GM21528 (cell line): Measurements from ENCODE around the gene STAP2.

ENCODE experiments used
- ATAC-seq: cut with Tn5 transposase; IDR thresholded peaks from one replicate; pipeline ENCODE4 v1.9.1; 2021; ENCODE audit warnings: mild to moderate bottlenecking, moderate library complexity; ENCODE audit not compliant: unreplicated experiment, low FRiP score

STAP2 gene

DNA sequence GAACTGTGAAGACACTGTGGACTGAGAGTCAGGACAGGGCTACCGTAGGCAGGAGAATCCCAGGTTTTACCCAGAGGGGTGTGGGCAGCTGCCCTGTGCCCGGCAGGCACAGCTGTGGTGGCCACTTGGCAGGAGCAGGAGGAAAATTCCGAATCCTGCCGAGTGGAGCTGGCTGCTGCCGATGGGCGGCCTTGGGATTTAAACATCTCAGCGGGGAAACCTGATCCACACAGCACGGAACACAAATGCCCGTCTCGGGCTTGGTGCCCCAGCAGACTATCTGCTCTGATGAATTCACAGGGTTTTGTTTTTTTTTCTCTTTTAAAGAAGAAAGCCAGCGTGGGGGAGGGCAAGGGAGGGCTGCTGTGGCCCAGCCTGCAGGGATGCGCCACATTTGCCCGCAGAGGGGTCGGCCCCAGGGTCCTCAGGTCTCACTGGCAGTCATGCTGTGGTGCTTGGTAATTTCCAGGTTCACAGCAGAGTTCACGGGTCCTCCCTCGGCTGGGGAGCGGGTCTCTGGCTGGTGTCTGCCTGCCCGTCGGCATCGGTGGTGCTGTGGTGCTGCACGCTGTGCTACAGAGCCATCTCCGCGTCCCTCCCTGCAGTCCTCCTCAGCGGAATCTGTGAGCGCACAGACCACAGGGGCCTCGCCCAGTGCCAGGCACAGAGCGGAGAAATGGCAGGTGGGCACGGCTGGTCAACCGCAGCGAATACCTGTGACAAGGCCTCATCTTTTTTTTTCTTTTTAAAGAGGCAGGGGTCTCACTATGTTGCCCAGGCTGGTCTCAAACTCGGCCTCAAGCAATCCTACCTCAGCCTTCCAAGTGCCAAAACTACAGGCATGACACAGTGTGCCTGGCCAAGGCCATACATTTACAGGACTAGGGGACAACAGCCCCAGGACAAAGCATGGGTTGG lies 32.9 kb upstream of the STAP2 start:
- no peak for ATAC-seq

DNA sequence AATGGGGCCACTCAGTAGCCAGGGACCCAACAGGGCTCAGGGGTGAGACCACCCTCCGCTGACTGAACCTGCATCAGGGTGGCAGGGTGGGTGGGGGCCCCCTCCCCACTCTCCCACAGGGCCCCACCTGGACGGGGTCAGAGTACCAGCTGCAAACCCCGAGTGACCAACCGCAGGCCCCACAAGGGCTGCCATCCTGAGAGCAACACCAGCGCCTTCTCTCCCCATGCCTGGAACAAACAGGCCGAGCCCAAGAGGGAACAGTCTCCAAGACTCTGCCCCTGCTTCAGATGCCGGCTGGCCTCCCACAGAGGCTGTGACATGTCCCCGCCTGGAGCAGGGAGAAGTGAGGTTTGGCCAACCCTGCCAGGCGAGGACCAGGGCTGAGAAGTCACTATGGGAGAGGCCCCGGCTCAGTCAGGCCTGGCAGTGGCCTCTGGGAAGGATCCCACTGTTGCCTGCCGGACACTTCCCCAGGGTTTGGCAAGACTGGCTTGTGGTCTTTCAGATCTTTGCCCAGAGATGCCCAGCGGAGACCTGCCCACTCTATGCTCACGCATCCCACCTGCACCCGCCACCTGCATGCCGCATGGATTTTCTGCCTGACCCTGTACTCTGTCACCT lies 31.9 kb upstream of the STAP2 start:
- ATAC-seq = no peak

DNA sequence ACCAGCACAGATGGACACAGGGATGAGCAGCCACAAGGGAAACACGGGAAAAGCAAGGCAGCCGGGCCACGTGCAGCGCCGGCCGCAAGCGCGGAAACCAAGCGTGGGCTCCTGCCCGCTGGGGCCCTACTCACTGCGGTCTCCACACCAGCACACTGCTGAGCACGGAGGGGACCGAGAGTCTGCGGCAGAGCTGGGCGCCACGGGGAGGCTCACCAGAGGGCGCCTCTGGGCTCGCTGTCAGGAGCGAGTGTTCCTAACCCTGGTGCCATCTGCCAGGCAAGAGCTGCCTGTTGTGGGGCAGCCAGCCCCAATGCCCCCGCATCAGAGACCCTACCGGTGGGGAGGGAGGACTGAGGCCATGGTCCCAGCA lies 31.2 kb upstream of the STAP2 start:
- peak; percentile 33 for ATAC-seq

DNA sequence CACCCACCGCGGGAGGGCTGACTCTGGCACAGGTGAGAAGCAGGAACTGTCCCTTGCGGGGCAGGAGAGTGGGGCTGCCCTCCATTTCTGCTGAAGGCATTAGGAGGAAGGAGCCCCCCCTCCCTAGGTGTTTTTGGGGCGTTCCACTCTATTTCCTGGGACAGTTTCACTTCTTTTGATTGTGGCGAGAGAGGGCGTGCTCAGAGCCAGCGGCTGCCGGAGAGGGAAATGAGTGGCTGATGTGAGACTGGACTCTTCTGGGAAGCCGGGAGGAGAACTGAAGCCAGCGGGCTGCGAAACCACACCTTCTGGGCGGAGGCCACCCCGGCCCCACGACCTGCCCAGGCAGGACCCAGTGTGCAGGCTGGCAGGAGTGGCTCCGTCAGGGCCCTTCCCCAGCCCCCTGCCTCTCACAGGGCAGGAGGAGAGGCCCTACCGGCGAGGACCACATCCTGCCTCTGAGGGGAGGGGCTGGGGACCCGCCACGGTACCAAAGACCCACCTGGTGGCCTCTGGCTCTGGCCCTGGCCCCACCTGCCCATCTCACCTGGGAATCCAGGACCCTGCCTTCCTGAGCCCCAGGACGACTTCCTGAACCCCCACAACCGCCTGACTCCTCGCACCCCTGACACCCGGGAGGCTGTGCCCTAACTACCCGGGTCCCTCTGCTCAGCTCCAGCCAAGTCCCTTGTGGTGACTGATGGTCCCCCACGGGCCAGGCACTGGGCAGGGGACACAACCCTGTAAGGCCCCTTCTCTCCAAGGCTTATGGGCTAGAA lies 30.7 kb upstream of the STAP2 start:
- ATAC-seq = peak; percentile 50

DNA sequence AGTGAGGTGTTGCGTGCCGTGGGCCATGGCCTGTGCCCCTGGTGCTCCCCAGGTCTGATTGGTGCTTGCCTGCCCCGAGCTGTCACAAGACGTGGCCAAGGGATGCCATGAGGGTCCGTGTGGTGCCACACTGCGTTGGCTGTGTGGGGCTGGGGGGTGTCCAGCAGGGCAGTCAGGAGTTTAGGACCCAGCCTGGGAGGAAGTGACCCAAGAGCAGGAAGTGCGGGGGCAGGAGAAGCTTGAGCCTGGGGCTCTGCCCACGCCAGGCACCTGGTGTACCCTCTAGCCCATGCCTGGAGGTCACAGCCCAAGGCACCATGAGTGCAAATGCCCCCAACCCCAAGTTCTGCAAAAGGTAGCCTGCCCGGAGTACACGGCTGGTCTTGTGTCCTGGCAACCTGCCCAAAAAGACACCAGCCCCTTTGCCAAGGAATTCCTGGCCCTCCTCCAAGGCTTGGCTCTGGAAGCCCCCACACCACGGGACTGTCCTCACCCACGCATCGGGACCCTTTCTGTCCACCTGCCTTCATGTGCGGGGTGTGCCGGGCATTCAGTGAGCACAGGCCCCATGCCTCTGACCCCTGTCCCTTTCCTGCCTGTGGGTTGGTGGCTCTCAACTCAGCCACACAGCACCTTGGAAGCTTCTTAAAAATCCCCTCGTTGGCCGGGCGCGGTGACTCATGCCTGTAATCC lies 29.6 kb upstream of the STAP2 start:
- ATAC-seq = no peak

DNA sequence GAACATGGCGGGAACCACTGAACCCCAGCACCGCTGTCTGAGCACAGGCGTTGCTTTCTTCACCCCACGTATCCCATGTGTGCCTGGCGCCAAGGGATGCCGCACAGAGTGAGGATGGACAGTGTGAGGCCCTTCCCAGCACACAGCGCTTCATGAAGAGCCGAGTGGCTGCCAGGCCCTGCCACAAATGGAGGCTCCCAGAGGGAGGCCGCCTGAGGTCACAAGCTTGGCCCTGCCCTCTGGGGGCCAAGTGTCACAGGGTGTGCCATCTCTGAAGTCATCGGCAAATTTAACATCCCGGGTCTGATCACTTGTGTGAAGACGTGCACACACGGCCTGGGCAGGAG lies 29.1 kb upstream of the STAP2 start:
- ATAC-seq = no peak

DNA sequence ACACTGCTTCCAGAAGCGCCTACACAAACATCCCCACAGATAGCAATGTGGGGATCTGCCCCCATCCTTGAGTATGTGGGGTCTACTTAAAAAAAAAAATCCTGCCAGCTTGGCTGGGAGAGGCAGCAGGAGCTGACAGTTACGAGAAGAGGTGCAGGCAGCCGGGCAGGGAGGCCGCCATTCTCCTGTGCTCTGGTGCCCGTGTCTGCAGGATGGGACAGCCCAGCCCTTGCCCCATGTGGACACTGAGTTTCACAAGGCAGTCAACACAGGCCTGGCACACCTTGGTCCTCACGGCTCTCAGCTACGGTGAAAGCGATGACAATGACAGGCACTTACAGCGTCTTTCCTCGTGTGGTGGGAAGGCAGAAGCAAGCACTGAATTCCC lies 28.7 kb upstream of the STAP2 start:
- no peak for ATAC-seq

DNA sequence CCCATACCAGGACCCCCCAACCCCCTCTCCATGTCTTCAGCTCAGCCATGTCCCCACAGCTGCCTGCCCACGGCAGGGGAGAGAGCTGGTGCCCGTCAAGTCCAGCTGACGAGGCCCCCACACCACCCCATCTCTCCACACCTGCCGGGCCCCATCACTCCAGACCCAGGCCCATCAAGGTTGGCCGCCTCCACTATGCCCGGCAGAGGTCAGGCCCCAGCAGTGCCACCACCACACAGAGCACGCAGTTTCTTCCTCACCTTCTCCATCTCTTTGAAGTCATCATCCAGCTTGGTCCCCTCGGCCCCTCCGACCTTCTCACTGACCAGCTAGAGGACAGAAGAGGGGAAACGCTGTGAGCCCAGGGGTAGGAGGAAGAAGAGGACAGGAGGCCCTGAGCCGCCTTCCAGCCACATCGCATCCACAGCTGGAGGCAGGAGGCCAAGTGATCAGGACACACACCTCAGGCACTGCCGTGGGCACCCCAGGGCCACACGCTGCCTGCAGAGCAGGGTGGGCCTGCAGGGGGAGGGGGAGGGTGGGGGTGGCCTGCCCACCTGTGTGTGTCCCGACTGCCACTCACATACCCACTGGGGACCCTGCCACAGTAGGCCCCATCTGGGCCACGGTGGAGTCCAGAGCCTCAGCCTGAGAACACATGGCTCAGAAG lies 28.2 kb upstream of the STAP2 start:
- no peak for ATAC-seq

DNA sequence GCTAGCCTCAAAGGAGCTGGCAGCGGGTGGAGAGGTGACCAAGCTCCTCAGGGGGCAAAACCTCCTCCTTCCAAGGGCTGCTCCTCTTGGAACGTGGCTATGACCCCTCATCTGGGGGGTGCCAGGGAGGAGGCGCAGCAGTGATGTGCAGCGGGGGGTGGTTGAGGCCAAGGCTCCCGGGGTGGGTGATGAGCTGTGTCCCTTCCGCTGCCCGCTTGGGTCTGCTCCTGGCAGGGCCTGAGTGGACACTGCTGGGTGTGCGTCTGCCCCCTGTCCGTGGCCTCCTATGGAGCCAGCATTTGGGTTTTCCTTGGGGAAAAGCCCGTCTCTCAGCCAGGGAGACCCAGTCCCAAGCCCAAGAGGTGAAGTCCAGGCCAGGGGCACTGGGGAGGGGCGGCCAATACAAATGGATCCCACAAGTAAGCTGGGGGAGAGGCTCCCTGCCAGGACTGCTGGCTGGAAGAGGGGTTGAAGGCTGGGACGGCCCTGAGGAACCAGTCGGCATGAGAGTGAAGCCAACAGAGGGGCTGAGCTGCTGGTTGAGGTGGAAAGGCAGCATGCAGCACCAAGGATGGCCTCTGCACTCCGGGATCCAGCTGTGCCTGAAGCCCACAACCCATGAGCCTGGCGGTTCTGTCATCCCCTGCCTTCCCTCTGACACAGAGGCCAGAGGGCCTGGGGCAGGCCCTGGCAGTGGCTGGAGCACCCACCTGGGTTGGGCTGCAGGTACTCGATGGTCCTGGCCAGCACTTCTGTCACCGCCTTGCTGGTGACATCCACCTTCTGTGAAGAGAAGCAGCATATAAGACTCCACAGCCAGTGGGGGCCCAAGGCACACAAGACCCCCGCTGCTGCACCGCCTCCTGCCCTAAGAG lies 27.4 kb upstream of the STAP2 start:
- ATAC-seq = no peak

DNA sequence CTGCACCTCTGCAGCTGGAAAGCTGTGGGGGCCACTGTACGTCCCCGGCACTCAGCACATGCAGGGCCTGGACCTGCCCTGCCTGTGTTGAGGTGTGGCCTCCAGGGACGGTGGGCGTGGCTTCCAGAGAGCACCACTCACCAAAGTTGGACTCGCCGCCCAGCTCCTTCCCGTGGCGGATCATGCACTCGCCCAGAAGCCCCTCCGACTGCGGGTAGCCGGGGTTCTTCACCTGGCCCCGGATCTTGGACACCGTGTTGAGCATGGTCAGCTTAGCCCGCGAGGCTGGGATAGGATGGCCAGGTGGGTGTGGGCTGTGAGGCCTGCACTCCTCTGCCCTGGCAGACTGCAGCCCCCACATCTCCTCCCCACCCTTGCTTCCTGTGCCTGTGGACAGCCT lies 26.7 kb upstream of the STAP2 start:
- ATAC-seq = no peak

DNA sequence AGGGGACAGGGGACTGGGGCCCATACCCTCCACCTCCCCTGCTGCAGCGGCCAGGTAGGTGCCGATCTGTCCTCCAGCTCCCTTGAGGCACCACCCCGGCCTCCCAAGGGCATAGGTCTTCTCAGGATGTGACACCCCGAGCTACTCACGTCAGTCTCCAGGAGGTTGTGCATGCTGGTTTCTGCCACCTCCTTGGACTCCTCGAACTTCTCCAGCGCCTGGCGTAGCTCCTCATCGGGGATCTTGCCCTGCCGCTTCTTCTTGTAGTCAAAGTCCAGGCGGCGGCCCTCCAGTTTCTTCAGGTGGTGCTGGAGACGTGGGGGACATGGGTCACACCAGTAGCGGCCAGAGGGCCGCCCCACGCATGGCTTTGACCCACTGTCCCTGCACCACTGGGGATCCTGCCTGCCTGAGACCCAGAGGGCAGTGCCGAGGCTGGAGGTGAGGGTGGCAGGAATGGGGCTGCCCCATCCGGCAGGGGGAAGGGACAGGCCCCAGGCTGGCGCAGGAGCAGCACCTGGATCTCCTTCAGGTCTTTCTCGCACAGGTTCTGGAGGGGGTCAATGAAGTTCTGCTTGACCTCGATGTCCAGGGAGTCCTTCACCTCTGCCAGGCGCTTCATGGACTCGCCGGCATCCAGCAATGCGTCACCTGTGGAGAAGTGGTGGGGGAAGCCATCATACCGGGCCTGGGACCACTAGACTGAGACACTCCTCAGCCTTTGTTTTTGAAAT lies 25.1 kb upstream of the STAP2 start:
- no peak for ATAC-seq

DNA sequence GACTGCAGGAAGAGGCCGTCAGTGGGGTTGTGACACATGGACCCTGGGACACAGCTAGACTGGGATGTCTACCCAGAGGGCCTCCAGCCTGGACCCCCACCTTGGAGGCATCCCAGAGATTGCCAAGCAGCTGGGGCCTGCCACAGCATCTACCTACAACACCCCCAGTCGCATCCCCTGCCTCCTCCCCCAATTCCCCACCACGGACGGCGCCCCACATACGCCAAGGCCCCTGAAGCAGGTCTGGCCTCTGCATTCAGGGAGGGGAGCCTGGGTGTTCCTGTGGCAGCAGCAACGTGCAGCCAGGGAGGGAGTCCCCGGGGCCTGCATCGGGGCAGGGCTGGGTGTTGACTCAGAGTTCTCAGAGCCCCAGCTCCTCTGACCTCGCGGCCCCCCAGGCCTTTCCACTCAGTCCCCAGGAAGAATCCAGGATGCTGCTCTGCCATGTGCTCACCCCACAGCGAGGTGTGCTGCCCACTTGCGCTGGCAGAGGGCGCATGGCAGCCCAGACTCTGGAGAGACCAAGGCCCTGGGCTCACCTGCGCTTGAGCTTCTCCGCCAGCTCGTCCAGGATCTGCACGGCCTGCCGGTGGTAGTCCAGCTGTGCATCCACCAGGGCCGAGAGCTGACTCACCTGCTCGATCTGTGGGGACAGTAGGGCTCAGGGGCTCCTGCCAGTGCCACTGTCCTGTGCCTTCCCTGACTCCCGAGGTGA lies 24.4 kb upstream of the STAP2 start:
- no peak for ATAC-seq

DNA sequence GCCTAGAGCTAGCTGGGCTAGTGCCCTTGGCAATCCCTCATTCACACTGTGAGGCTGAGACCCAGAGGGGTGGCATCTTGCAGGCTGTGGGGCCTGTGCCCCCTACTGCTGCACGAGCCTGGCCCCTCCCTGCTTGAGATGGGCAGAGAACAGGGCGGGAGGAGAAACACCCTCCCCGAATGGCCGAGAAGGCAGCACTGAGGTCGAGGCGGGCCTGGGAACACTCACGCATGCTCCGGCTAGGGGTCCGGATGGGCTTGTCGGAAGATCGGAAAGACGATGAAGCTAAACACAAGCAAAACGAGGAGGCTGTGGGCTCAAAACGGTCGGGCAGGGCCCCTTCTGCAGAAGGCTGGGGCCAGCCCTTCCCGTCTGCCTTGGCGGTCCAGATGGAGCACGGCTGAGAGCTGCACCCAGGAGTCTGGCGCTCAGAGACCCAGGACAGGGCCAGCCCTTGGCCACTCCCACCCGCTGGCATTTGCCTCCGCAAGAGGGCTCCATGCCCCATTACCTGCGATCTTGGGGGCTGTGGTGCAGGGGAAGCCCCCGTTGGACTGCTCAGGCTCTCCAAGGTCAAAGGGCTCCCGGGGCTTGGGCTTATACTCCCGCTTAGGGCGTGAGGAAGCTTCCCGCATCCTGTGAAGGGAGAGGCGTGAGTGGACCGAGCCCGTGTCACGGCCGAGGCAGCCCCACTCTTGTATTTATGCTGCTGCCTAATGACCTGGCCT lies 23.6 kb upstream of the STAP2 start:
- ATAC-seq = no peak

DNA sequence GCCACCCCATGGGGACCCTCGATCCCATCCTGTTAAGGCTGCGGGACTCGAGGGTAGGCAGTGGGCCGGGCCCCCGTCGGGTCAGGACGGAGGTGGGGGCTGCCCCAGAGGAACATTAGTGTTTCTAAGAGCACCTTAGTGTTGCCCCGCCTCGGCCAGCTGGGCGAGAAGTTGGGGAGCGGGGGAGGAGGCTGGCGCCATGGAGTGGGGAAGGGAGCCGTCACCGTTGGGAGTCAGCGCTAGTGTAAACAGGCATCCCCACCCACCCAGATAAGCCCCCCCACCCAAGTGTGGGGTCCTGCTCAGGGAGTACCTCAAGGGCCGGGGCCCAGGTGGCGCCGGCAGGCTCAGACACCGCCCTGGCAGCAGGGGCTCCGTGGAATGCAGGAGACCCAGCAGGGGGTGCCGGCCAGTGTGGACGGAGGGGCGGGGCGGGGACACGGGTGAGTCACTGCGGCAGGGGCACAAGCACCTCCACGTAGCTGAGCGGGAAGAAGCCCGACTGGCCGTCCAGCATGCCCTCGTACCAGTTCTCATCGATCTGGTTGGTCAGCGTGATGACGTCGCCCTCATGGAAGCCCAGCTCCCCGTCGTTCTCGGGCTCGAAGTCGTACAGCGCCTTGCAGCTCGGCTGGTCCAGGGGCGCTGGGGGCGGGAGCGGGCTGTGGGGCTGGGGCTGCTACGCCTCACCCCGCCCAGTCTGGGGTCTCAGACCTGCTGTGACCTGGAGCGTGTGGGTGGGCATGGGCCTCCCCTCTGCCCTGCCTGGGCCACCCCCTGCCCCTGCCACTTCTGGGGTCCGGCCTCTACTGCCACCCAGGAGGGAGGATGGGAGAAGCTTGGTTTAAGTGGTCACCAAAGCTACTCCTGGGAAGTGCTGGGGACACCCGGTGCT lies 22.8 kb upstream of the STAP2 start:
- ATAC-seq = no peak

DNA sequence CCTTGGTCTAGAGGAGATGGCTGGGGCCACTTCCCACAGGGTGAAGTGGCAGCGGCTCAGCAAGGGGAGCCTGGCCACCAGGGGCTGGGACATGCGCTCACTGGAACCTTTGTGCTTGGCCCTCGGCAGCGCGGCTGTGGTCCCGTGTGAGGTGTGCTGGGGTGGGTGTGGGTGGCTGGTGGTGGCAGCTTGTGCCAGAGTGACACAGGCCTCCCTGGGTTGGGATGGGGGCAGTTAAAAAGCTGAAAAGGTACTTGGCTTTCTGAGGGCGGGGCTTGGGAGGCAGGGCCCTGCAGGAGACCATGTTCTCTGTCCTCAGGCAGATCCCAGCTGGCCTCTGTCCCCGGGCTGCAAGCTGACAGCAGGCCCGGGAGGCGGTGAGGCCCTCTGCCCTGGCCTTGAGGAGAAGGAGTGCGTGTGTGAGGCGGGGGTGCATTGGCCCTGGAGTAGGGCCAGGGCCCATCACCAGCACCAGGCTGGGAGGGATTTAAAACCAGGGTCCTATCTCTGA lies 22.1 kb upstream of the STAP2 start:
- no peak for ATAC-seq

DNA sequence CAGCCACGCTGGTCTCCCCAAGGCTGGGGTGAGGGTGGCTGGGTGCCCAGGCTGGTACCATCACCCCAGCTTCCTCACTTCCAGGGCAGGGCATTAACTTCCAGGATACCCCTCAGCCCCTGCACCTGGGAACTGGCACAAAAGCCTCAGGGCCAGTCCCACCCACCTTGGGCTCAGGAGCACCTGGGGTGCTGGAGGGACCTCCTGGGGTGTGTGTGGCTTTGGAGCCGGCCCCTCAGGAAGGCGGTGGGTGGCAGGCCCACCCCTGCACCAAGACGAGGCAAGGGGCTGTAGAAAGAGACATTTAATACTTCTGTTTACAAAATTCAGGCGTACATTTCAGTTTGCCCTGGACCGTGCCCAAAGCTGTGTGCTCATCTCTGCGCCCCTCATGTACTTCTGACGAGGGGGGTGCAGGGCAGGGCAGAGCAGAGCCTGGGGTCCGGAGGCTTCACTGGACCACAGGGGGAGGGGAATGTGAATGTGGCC lies 21.5 kb upstream of the STAP2 start:
- ATAC-seq = no peak
